Coronary artery (tissue), 2 donors: ENCODE results near the gene PRRG4.

Source experiments
- DNase-seq: peaks from one replicate; pipeline ENCODE4 v3.0.0-alpha.2; 2017; ENCODE audit warnings: low spot score
- H3K27ac ChIP-seq, 2 donors: fragments of 200-600 bp; sonication (generic); one replicate each; pipeline ENCODE4 v1.5.1; 2016 to 2019
- H3K4me3 ChIP-seq: fragments of 200-600 bp; sonication (generic); 2 replicates; pipeline ENCODE4 v1.5.1; 2016; ENCODE audit warnings: mild to moderate bottlenecking, moderate library complexity
- CTCF ChIP-seq: fragments of 200-600 bp; sonication (generic); IDR thresholded peaks from one replicate; pipeline ENCODE4 v1.5.1; 2019; ENCODE audit warnings: antibody characterized with exemption

Gene PRRG4

GRCh38 chr11:32891657-32892354 lies 62.1 kb downstream of the PRRG4 start:
- peak overlapping the region; percentile 78 for H3K4me3 ChIP-seq
- DNase-seq = no peak
- TF ChIP-seq CTCF = no peak
- peak overlapping the region; percentile 79 to 93 for H3K27ac ChIP-seq

GRCh38 chr11:32892355-32893092 lies 62.8 kb downstream of the PRRG4 start, which contains the start of gene QSER1:
Gene QSER1, plus strand, starts transcription at chr11:32892811. Its CDS starts 315 bp downstream, at chr11:32893126.
- no peak for TF ChIP-seq CTCF
- Histone ChIP-seq H3K4me3 (peak within 1 kb of the TSS; percentile 78), H3K27ac (peak within 1 kb of the TSS; percentile 79 to 93)
- peak; percentile 78 for DNase-seq

GRCh38 chr11:32893093-32893342 lies 63.3 kb downstream of the PRRG4 start:
- Histone ChIP-seq H3K4me3 (peak overlapping the region; percentile 78), H3K27ac (peak overlapping the region; percentile 79 to 93)
- DNase-seq = peak; percentile 76
- no peak for TF ChIP-seq CTCF

- Histone ChIP-seq H3K27ac (peak overlapping the region; percentile 77 to 93), H3K4me3 (peak overlapping the region; percentile 78)
- TF ChIP-seq CTCF = peak; percentile 24
- DNase-seq = peak; percentile 76
These were observed 63.8 kb downstream of the PRRG4 start for GRCh38 chr11:32893343-32894148.

GRCh38 chr11:32894149-32894827 lies 64.6 kb downstream of the PRRG4 start:
- DNase-seq = no peak
- peak overlapping the region; percentile 77 to 93 for H3K27ac ChIP-seq
- no peak for TF ChIP-seq CTCF
- H3K4me3 ChIP-seq = peak overlapping the region; percentile 78

- TF ChIP-seq CTCF = no peak
- DNase-seq = no peak
- no peak overlapping the region for H3K27ac ChIP-seq
- H3K4me3 ChIP-seq = no peak overlapping the region
These were observed 65.2 kb downstream of the PRRG4 start for GRCh38 chr11:32894921-32895320.
